GM18519 (cell line): ENCODE measurements around the gene PTH2.
"Not testable (repeated sequence)": the region's sequence is repeated elsewhere in the genome, so short reads cannot be mapped to it uniquely, and the experiment has no call there.

Source experiments
- ATAC-seq: cut with Tn5 transposase; IDR thresholded peaks from one replicate; pipeline ENCODE4 v1.9.1; 2021; ENCODE audit warnings: mild to moderate bottlenecking, moderate library complexity; ENCODE audit not compliant: unreplicated experiment, low FRiP score

The PTH2 gene, protein sequence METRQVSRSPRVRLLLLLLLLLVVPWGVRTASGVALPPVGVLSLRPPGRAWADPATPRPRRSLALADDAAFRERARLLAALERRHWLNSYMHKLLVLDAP

DNA sequence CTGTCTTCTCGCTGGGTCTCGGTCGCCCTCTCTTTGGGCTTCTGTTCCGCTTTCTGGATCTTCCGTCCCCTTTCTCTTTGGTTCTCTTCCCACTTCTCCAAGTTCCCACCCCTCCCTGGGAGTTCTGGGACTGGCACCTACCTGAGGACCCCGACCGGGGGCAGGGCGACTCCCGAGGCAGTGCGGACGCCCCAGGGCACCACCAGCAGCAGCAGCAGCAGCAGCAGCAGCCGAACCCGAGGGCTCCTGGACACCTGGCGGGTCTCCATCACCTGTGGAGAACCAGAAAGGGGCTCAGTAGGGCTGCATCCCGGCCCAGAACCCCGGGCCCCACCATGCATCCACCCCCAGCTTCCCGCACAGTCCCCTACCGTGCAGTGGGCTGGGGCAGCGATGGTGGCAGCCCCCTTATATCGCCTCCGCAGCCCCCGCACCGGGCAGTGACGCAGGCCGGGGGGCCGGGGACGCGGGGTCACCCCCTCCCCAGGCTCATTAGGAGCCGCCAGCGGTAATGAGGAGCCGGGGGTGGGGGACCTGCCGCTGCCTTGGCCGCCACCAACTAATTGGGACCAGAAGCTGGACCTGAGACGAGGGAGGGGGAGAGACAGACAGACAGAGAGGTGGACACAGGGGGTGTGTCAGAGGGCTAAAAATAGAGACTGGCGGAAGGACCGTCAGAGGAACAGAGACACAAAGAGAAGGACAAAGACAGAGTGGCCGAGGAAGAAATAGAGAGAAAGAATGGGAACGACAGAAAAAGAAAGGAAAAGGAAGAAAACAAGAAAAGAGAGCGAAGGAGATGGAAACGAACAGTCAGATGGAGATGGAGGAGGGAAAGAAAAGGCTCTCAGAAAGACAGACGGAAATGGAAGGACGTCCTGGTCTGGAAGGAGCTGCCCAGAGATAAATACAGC lies at the start of gene PTH2:
TSS of gene PTH2 (minus strand) at position 371 of the 914 bp plus-strand sequence. CDS start at position 269, 102 bp downstream.
- no peak for ATAC-seq

GRCh38 chr19:49472936-49473335 lies 49.7 kb upstream of the PTH2 start:
- no peak for ATAC-seq

GRCh38 chr19:49470615-49470978 lies 47.4 kb upstream of the PTH2 start:
- ATAC-seq, result no peak

DNA sequence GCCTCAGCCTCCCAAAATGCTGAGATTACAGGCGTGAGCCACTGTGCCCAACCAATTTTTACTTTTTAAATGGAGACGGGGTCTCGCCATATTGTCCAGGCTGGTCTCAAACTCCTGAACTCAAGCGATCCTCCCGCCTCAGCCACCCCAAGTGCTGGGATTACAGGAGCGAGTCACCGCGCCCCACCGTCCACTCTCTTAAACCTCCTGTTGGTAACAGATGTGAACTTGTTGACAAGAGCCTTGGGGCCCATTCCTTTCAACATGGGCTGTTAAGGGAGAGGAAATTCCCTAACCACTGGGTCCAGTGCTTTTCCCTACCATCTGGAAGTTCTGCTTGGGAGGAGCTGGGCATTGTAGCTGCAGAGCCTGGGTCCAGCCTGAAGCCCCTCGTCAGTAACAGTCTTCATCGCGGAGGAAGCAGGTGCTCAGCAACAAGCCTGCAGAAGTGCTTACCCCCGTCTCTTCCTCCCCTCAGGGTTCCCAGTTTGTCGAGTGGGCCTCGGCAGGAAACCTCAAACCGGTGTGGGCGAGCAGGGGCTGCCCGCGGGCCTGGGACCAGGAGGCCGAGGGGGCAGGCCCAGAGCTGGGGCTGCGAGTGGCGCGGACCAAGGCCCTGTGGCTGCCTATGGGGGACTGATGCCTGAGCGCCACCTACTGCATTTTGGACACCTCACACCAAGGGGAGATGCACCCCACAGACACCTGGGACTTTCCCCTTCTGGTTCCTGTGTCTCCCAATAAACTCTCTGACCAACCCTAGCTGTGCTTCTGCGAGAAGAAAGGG lies 46.8 kb upstream of the PTH2 start:
- ATAC-seq, result peak; percentile 36

DNA sequence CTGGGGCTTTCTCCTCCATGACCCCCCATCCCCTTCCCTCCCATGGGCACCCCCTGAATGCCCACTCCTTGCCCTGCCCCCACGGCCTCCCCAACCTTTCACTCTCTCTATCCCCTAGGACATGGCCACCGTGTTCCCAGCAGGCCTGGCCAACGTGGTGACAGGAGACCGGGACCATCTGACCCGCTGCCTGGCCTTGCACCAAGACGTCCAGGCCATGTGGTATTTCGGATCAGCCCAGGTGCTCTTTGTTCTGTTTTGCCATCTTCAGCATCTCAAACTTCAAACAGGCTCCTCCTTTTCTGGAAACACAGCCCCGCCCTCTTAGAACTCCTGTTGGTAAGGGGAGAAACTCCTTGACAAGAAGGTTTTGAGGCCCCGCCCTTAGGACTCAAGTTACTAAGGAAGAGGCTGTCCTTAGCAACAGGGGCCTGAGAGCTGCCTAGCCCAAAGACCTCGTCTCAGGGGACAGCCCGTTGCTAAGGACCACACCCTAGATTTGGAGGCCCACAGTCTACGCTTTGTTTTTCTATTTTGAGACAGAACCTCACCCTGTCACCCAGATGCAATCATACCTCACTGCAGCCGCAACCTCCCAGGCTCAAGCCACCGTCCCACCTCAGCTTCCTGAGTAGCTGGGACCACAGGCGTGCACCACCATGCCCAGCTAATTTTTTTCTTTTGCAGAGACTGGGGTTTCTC lies 45.7 kb upstream of the PTH2 start:
- ATAC-seq, result no peak

GRCh38 chr19:49468199-49468598 lies 45.0 kb upstream of the PTH2 start:
- ATAC-seq, result no peak

DNA sequence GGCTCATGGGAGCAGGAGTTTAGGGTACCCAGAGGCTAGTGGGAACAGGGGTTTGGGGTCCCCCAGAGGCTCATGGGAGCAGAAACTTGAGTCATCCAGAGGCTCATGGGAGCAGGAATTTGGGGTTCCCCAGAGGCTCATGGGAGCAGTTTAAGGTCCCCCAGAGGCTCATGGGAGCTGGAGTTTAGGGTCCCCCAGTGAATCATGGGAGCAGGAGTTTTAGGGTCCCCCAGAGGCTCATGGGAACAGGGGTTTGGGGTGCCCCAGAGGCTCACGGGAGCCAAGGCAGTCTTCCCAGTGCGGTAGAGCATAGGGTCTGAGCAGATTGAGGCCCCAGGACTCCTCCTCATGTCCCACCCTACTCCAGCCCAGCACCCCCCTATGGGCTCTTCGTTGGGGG lies 42.1 kb upstream of the PTH2 start:
- ATAC-seq, result no peak

DNA sequence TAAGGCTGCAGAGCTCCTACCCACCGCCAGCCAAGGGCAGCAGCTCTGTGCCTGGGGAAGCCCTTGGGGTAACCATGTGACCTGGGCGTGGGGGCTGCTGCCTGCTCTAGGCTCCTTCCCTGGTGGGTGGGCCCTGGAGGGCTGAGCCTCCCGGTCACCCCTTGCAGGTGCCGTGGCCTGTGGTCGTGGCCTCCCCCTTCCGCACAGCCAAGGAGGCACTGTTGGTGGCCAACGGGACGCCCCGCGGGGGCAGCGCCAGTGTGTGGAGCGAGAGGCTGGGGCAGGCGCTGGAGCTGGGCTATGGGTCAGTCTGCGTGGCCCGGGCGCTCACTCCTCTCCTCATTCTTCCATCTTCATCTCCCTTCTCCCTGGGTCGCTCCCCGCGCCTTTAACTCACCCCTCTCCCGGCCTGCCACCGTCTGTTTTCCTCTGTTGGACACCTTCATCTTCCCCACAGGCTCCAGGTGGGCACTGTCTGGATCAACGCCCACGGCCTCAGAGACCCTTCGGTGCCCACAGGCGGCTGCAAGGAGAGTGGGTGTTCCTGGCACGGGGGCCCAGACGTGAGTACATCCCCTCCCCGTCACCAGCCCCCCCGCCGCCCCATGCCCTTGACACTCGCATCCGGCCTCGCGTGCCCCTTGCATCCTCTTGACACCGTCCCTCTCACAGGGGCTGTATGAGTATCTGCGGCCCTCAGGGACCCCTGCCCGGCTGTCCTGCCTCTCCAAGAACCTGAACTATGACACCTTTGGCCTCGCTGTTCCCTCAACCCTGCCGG lies 40.9 kb upstream of the PTH2 start:
- ATAC-seq, result no peak

- ATAC-seq, result no peak
Observed at GRCh38 chr19:49462492-49462891, 39.3 kb upstream of the PTH2 start.

- ATAC-seq, result no peak
Observed at GRCh38 chr19:49461656-49462055, 38.4 kb upstream of the PTH2 start.

- not testable (repeated sequence) for ATAC-seq
Observed at GRCh38 chr19:49461130-49461529, 37.9 kb upstream of the PTH2 start.

DNA sequence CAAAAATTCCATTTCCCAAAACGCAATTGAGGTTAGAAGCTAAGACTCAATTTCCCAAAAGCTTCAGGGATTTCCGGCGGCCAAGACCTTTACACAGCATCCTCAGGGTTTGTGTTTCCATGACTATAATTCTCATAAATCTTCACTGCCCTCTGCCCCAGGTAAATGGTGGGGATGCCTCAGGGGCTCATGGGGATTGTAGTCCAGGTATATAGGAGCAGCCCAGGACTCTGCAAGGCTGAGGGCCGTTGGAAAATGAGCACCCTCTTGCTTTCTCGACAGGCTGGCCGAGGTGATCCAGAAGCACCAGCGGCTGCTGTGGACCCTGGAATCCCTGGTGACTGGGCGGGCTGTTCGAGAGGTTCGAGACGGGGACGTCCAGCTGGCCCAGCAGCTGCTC lies 36.1 kb upstream of the PTH2 start:
- ATAC-seq, result no peak

- ATAC-seq, result no peak
Observed at GRCh38 chr19:49458567-49458903, 35.3 kb upstream of the PTH2 start.

DNA sequence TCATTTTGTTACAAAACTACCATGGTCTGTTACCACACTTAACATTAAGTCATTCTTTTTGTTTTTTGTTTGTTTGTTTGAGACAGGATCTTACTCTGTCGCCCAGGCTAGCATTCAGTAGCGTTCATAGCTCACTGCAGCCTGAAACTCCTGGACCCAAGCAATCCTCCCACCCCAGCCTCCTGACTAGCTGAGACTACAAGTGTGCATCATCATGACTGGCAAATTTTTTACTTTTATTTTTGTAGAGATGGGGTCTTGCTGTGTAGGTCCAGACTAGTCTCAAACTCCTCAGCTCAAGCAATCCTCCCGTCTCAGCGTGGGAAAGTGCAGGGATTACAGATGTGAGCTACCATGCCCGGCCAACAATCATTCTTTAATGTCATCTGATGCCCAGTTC lies 33.1 kb upstream of the PTH2 start:
- ATAC-seq, result no peak

- ATAC-seq, result no peak
Observed at GRCh38 chr19:49455773-49456172, 32.5 kb upstream of the PTH2 start.

GRCh38 chr19:49453757-49454240 lies 30.6 kb upstream of the PTH2 start:
- no peak for ATAC-seq

DNA sequence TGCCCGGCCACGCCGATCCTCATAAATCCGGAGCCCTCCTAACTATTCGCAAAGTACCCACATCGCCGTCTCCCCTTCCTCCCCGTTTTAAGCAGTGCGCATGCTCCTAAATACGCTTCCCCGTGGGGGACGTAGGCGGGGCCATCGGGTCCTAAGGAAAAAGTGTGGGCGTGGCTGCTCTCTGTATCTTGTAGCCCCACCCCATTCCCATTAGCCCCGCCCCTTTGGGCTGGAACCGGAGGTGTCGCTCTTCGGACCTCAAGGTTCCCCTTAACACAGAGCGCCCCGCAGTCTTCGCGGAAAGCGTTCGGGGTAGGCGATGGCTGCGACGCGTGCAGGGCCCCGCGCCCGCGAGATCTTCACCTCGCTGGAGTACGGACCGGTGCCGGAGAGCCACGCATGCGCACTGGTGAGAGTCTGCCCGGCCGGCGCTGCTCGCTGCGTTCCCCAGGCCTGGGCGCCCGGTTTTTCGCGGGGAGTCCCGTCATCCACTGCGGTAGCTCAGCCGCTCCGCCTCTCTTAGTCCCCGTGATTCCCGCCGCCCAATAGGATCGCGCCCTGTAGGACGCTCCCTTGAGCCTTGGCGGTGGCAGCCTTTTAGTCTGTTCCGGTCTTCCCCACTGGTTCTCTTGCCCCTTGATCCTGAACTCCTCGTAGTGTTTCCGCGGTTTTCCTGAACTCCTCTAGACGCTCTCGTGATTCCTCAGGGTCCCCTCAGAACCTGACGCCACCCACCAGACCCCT lies 29.9 kb upstream of the PTH2 start, which contains the start of gene ALDH16A1:
TSS of gene ALDH16A1 (plus strand) at position 213 of the 744 bp plus-strand sequence. CDS start at position 320, 107 bp downstream.
- peak; percentile 71 for ATAC-seq

DNA sequence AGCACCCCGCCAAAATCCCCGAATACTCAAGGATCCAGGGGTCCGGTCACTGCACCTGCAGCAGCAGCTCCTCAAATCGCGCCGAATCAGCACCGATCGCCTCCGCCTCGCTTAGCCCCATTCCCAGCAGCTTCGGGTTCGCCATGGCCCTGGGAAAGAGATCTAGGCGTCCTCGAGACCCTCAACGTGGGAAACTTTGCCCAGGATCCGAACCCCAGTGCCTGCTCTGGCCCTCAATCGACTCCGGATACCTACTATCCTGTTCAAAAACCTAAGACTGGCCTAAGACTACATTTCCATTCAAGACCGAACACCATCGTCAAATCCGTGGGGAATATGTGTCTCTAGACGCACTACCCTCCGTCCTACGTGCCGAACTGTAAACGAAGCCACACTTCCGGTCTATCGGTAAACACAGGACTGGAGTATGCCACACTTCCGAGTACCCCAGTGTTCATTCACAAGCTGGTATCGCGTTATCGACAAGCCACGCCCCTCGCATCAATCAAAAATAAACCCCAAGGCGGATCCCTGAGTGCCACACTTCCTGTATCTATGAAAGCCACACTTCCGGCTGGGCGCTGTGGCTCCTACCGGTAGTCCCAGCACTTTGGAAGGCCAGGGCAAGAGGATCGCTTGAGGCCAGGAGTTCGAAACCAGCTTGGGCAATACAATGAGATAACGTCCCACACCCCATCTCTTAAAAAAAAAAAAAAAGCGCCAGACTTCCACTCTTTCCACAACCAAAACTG lies 28.4 kb upstream of the PTH2 start, which contains the start of gene PIH1D1:
TSS of gene PIH1D1 (minus strand) at position 385 of the 752 bp plus-strand sequence. CDS start at position 145, 240 bp downstream.
- peak; percentile 34 for ATAC-seq
